GM23338 (cell line): ENCODE results near the gene CD34. TPM values are rescaled to one million over a fixed set of nuclear protein-coding genes. Genes with fewer than 3 reads are reported as not detected.

Experiments used
- ATAC-seq: fragments of 200-7000 bp; cut with Tn5 transposase; 3 replicates; pipeline ENCODE4 v1.9.1; 2020
- DNase-seq: peaks from one replicate; pipeline ENCODE4 v3.0.0-alpha.2; 2015; ENCODE audit warnings: low spot score
- H2AFZ ChIP-seq: fragments of 200-600 bp; sonication (generic); 2 replicates; pipeline ENCODE4 v1.8.0; 2016; ENCODE audit warnings: antibody characterized with exemption, mild to moderate bottlenecking, moderate library complexity
- H3F3A ChIP-seq: fragments of 200-600 bp; sonication (generic); replicated peaks from 2 replicates; pipeline ENCODE4 v1.8.0; 2017; ENCODE audit warnings: antibody characterized with exemption, mixed run types, low read depth
- H3K27ac ChIP-seq: fragments of 200-600 bp; sonication (generic); 2 replicates; pipeline ENCODE4 v1.6.1; 2016; ENCODE audit warnings: low read depth
- H3K27me3 ChIP-seq: fragments of 200-600 bp; sonication (generic); 2 replicates; pipeline ENCODE4 v1.8.0; 2016; ENCODE audit warnings: mild to moderate bottlenecking, mixed run types, moderate library complexity; ENCODE audit not compliant: insufficient read depth
- H3K36me3 ChIP-seq: fragments of 200-600 bp; sonication (generic); 2 replicates; pipeline ENCODE4 v1.8.0; 2016; ENCODE audit warnings: mild to moderate bottlenecking; ENCODE audit not compliant: insufficient read depth
- H3K4me1 ChIP-seq: fragments of 200-600 bp; sonication (generic); 2 replicates; pipeline ENCODE4 v1.8.0; 2016; ENCODE audit warnings: mild to moderate bottlenecking, moderate library complexity; ENCODE audit not compliant: insufficient read depth
- H3K4me2 ChIP-seq: fragments of 200-600 bp; sonication (generic); 2 replicates; pipeline ENCODE4 v1.7.1; 2017; ENCODE audit warnings: mixed run types
- H3K4me3 ChIP-seq: fragments of 200-600 bp; sonication (generic); 2 replicates; pipeline ENCODE4 v1.6.1; 2016; ENCODE audit warnings: mixed run types
- H3K79me2 ChIP-seq: fragments of 200-600 bp; sonication (generic); replicated peaks from 2 replicates; pipeline ENCODE4 v1.8.0; 2017; ENCODE audit warnings: mild to moderate bottlenecking; ENCODE audit not compliant: insufficient read depth
- H3K9me2 ChIP-seq: fragments of 200-600 bp; sonication (generic); 2 replicates; pipeline ENCODE4 v1.8.0; 2017; ENCODE audit not compliant: insufficient read depth
- H4K20me1 ChIP-seq: fragments of 200-600 bp; sonication (generic); replicated peaks from 2 replicates; pipeline ENCODE4 v1.8.0; 2017; ENCODE audit warnings: mild to moderate bottlenecking; ENCODE audit not compliant: insufficient read depth
- H3K27ac Mint-ChIP-seq: 2 replicates; pipeline ENCODE4 v1.8.0; 2020; ENCODE audit warnings: inconsistent platforms, mild to moderate bottlenecking, moderate library complexity, mixed read lengths
- H3K27me3 Mint-ChIP-seq: 3 replicates; pipeline ENCODE4 v1.8.0; 2022; ENCODE audit warnings: low read depth, mild to moderate bottlenecking, moderate library complexity, mixed read lengths, inconsistent platforms; ENCODE audit not compliant: insufficient read depth, poor library complexity
- H3K36me3 Mint-ChIP-seq: 3 replicates; pipeline ENCODE4 v1.8.0; 2021; ENCODE audit warnings: low read depth, mild to moderate bottlenecking, inconsistent platforms, moderate library complexity, mixed read lengths
- H3K4me1 Mint-ChIP-seq: 3 replicates; pipeline ENCODE4 v1.8.0; 2020; ENCODE audit warnings: mild to moderate bottlenecking, inconsistent platforms, mixed read lengths
- H3K4me3 Mint-ChIP-seq: 3 replicates; pipeline ENCODE4 v1.8.0; 2021; ENCODE audit warnings: moderate library complexity, mild to moderate bottlenecking, inconsistent platforms, mixed read lengths
- H3K9me3 Mint-ChIP-seq: 3 replicates; pipeline ENCODE4 v1.8.0; 2020; ENCODE audit warnings: moderate library complexity, mild to moderate bottlenecking, inconsistent platforms, mixed read lengths
- CREB1 ChIP-seq: fragments of 250-450 bp; sonication (Bioruptor Pico); IDR thresholded peaks from 2 replicates; pipeline ENCODE4 v1.5.0; 2020; ENCODE audit warnings: low read depth, mild to moderate bottlenecking, moderate library complexity
- CTCF ChIP-seq, 2 experiments: fragments of 200-600 bp in 1 of 2; sonication (generic) in 1 of 2; conservative IDR thresholded peaks; 2 replicates each; pipeline versions ENCODE4 v1.5.1 to v1.6.1; 2016 to 2017; ENCODE audit warnings: antibody characterized with exemption in 2 of 2, low read depth in 2 of 2, mild to moderate bottlenecking in 2 of 2, moderate library complexity in 1 of 2
- EZH2 ChIP-seq: fragments of 200-600 bp; sonication (generic); IDR thresholded peaks from one replicate; pipeline ENCODE4 v1.8.0; 2017; ENCODE audit warnings: antibody characterized with exemption, mild to moderate bottlenecking, low read depth; ENCODE audit not compliant: unreplicated experiment
- NANOG ChIP-seq: IDR thresholded peaks from 2 replicates; pipeline ENCODE4 v1.6.1; 2016; ENCODE audit warnings: antibody characterized with exemption, borderline replicate concordance
- POLR2AphosphoS5 ChIP-seq: IDR thresholded peaks from 2 replicates; pipeline ENCODE4 v1.6.1; 2016; ENCODE audit warnings: antibody characterized with exemption, low read depth
- REST ChIP-seq: IDR thresholded peaks from one replicate; pipeline ENCODE4 v1.6.1; 2018; ENCODE audit warnings: antibody characterized with exemption; ENCODE audit not compliant: unreplicated experiment
- ZNF114 ChIP-seq: fragments of 250-450 bp; sonication (Bioruptor Pico); IDR thresholded peaks from 2 replicates; pipeline ENCODE4 v1.5.0; 2020; ENCODE audit warnings: mild to moderate bottlenecking, moderate library complexity
- ZNF331 ChIP-seq: fragments of 250-450 bp; sonication (Bioruptor Pico); IDR thresholded peaks from 2 replicates; pipeline ENCODE4 v1.5.0; 2020; ENCODE audit warnings: low read depth, mild to moderate bottlenecking, moderate library complexity
- ZNF462 ChIP-seq: fragments of 250-450 bp; sonication (Bioruptor Pico); IDR thresholded peaks from 2 replicates; pipeline ENCODE4 v1.5.0; 2020; ENCODE audit warnings: mild to moderate bottlenecking, moderate library complexity
- polyA plus RNA-seq: library from polyadenylated mRNA; unstranded; fragments of >200 nt; fragmentation: Nextera tagmentation; extraction: Ambion mirVana; gene quantifications from 2 replicates; pipeline ENCODE4 v1.2.1, GENCODE V29; 2016
- total RNA-seq: library from RNA; depleted of rRNA; stranded (reverse); fragments of >200 nt; shearing (Covaris generic); gene quantifications from 2 replicates; pipeline ENCODE4 v1.2.3, GENCODE V29; 2014

The CD34 gene
- total and polyA plus RNA-seq, 2 experiments from 2014 or later, result 0.07 to 0.18 TPM

GRCh38 chr1:207913951-207914350 is 3.0 kb upstream of the CD34 start (continued):
- TF ChIP-seq ZNF462 (CRISPR knock-in tag), result no peak
- no peak for TF ChIP-seq NANOG
- TF ChIP-seq ZNF331, result no peak
- no peak for TF ChIP-seq EZH2
- no peak for TF ChIP-seq POLR2AphosphoS5
- no peak for TF ChIP-seq ZNF114 (CRISPR knock-in tag)

GRCh38 chr1:207911856-207912760 is 1.2 kb upstream of the CD34 start:
- ATAC-seq, result no peak
- no peak overlapping the region for H3K4me2 ChIP-seq
- TF ChIP-seq CREB1 (no peak), CTCF (conservative IDR thresholded peaks at IDR 0.05; ENCODE audit: low read depth in 2 of 2) (no peak), REST (no peak), POLR2AphosphoS5 (no peak)

More at GRCh38 chr1:207911856-207912760, 1.2 kb upstream of the CD34 start:
- H4K20me1 ChIP-seq, result no peaks in the 10 kb centered on the region
- 0 out of 2 replicates have a peak, but pooled peaks cover 3% of the 10 kb centered on the region for H3K4me1 ChIP-seq
- no peak for DNase-seq
- H3K36me3 ChIP-seq, result no peaks in the 10 kb centered on the region
- H3K79me2 ChIP-seq, result no peaks in the 10 kb centered on the region
- H3K27me3 Mint-ChIP-seq, result peaks cover 22% of the 10 kb centered on the region
- H3K27ac Mint-ChIP-seq, result no peak overlapping the region
- no peaks in the 10 kb centered on the region; the same call in 1 of the 2 replicates for H3K9me2 ChIP-seq
- H2AFZ ChIP-seq, result peak overlapping the region; percentile 99; the same call in 1 of the 2 replicates
- H3K27ac ChIP-seq, result no peak overlapping the region
- H3F3A ChIP-seq, result no peaks in the 10 kb centered on the region
- no peaks in the 10 kb centered on the region for H3K36me3 Mint-ChIP-seq
- H3K27me3 ChIP-seq, result peaks cover 46% of the 10 kb centered on the region
- H3K4me3 ChIP-seq, result no peak overlapping the region
- H3K4me3 Mint-ChIP-seq, result peak overlapping the region; percentile 68
- H3K9me3 Mint-ChIP-seq, result no peaks in the 10 kb centered on the region; the same call in 2 of the 3 replicates
- H3K4me1 Mint-ChIP-seq, result peaks cover 5% of the 10 kb centered on the region
